ENCODE data around the gene RAB6D.

DNA sequence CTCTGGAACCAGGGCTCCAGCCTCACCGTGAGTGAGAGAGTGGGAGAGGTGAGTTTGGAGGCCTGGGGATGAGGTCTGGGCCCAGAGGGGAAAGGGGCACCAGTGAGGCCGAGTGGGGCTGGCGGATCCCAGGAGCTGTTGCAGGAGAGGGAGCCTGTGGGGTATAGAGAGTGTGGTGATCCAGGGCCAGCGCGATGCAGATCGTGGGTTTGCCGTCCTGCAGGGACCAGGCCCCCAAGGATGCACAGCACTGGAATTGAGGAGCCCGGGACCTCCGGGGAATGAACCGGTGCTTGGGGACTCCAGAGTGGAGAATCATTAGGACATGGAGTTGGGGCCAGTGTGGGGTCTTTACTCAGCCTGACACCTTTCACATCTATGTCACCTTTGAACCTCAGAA, 25.7 kb upstream of the RAB6D start:
- TF ChIP-seq, protein P1, sequence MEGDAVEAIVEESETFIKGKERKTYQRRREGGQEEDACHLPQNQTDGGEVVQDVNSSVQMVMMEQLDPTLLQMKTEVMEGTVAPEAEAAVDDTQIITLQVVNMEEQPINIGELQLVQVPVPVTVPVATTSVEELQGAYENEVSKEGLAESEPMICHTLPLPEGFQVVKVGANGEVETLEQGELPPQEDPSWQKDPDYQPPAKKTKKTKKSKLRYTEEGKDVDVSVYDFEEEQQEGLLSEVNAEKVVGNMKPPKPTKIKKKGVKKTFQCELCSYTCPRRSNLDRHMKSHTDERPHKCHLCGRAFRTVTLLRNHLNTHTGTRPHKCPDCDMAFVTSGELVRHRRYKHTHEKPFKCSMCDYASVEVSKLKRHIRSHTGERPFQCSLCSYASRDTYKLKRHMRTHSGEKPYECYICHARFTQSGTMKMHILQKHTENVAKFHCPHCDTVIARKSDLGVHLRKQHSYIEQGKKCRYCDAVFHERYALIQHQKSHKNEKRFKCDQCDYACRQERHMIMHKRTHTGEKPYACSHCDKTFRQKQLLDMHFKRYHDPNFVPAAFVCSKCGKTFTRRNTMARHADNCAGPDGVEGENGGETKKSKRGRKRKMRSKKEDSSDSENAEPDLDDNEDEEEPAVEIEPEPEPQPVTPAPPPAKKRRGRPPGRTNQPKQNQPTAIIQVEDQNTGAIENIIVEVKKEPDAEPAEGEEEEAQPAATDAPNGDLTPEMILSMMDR (CRISPR knock-in tag; IDR thresholded peaks at IDR 0.05): no peak
- TF ChIP-seq, protein P2, sequence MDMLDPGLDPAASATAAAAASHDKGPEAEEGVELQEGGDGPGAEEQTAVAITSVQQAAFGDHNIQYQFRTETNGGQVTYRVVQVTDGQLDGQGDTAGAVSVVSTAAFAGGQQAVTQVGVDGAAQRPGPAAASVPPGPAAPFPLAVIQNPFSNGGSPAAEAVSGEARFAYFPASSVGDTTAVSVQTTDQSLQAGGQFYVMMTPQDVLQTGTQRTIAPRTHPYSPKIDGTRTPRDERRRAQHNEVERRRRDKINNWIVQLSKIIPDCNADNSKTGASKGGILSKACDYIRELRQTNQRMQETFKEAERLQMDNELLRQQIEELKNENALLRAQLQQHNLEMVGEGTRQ (IDR thresholded peaks at IDR 0.05; ENCODE audit: low read depth, low read length): no peak
- TF ChIP-seq, protein P2 (CRISPR knock-in tag; IDR thresholded peaks at IDR 0.05; ENCODE audit: borderline replicate concordance): no peak
- TF ChIP-seq ZNF138 (CRISPR knock-in tag; IDR thresholded peaks at IDR 0.05; ENCODE audit: low read depth) (no peak), MIER3 (CRISPR knock-in tag; IDR thresholded peaks at IDR 0.05; ENCODE audit: borderline replicate concordance) (no peak), SRSF9 (IDR thresholded peaks at IDR 0.05; ENCODE audit: borderline replicate concordance, insufficient read depth, low read depth, low read length, poor library complexity, severe bottlenecking) (no peak), HDAC6 (IDR thresholded peaks at IDR 0.05; ENCODE audit: low read depth, low read length) (no peak), ZNF256 (CRISPR knock-in tag; conservative IDR thresholded peaks at IDR 0.05) (no peak), BRF2 (CRISPR knock-in tag; IDR thresholded peaks at IDR 0.05) (no peak), TAF1 (CRISPR knock-in tag; IDR thresholded peaks at IDR 0.05) (no peak), ZNF460 (CRISPR knock-in tag; IDR thresholded peaks at IDR 0.05; ENCODE audit: borderline replicate concordance) (no peak), EZH2 (conservative IDR thresholded peaks at IDR 0.05; ENCODE audit: low read depth, low read length) (no peak)
